CD4-positive, alpha-beta memory T cell (primary cell): Measurements from ENCODE around the gene TPCN1. TPM values are rescaled to one million over a fixed set of nuclear protein-coding genes. Genes with fewer than 3 reads are reported as not detected.

Experiments
- CTCF ChIA-PET: fragments of 350-600 bp; sonication (Branson Sonifier 250); formaldehyde crosslinking; loops from one replicate; lab custom pipeline; 2021; ENCODE audit warnings: inconsistent platforms; ENCODE audit not compliant: partially characterized antibody; lab: Charles Lee
- POLR2A ChIA-PET: fragments of 350-600 bp; sonication (Branson Sonifier 250); formaldehyde crosslinking; loops from one replicate; lab custom pipeline; 2021; ENCODE audit not compliant: partially characterized antibody; lab: Charles Lee
- DNase-seq, 5 donors: peaks; one replicate each; pipeline versions ENCODE4 v3.0.0 to v3.0.0-alpha.2; 2020 to 2022; ENCODE audit warnings: mixed read lengths in 1 of 5
- H3K27ac ChIP-seq: one replicate; pipeline ENCODE4 v1.7.0; 2013; ENCODE audit warnings: low read depth, low read length
- H3K27me3 ChIP-seq: 2 replicates; pipeline ENCODE4 v1.7.0; 2013; ENCODE audit warnings: mild to moderate bottlenecking, low read length, moderate library complexity; ENCODE audit not compliant: insufficient read depth
- H3K36me3 ChIP-seq: 2 replicates; pipeline ENCODE4 v1.7.0; 2013; ENCODE audit warnings: mild to moderate bottlenecking, low read length, moderate library complexity; ENCODE audit not compliant: insufficient read depth
- H3K4me1 ChIP-seq: 2 replicates; pipeline ENCODE4 v1.7.0; 2013; ENCODE audit warnings: mild to moderate bottlenecking, low read length, moderate library complexity; ENCODE audit not compliant: insufficient read depth
- H3K4me3 ChIP-seq, 2 donors: one replicate each; pipeline ENCODE4 v1.7.0; 2013; ENCODE audit warnings: low read length in 2 of 2, mild to moderate bottlenecking in 1 of 2
- H3K9me3 ChIP-seq, 2 donors: one replicate each; pipeline ENCODE4 v1.7.0; 2013; ENCODE audit warnings: low read length in 2 of 2, control low read depth in 1 of 2; ENCODE audit not compliant: control insufficient read depth in 1 of 2
- H3K27ac Mint-ChIP-seq, 7 donors: one replicate each; pipeline ENCODE4 v1.8.0; 2020 to 2021; ENCODE audit warnings: mixed read lengths in 7 of 7, mild to moderate bottlenecking in 6 of 7, inconsistent platforms in 3 of 7, moderate library complexity in 3 of 7
- H3K27me3 Mint-ChIP-seq, 2 donors: one replicate each; pipeline ENCODE4 v1.8.0; 2020 to 2021; ENCODE audit warnings: mixed read lengths in 2 of 2
- H3K36me3 Mint-ChIP-seq, 2 donors: one replicate each; pipeline ENCODE4 v1.8.0; 2020 to 2021; ENCODE audit warnings: mixed read lengths in 2 of 2, inconsistent platforms in 1 of 2, mild to moderate bottlenecking in 1 of 2
- H3K4me1 Mint-ChIP-seq, 4 donors: one replicate each; pipeline ENCODE4 v1.8.0; 2020 to 2021; ENCODE audit warnings: mixed read lengths in 4 of 4, mild to moderate bottlenecking in 1 of 4
- H3K4me3 Mint-ChIP-seq, 8 donors: one replicate each; pipeline ENCODE4 v1.8.0; 2020 to 2021; ENCODE audit warnings: mixed read lengths in 8 of 8, mild to moderate bottlenecking in 7 of 8, moderate library complexity in 6 of 8, inconsistent platforms in 3 of 8
- H3K9me3 Mint-ChIP-seq, 8 donors: one replicate each; pipeline ENCODE4 v1.8.0; 2020 to 2021; ENCODE audit warnings: mixed read lengths in 8 of 8, mild to moderate bottlenecking in 5 of 8, inconsistent platforms in 3 of 8, moderate library complexity in 1 of 8
- intact Hi-C: fragments of 100-400 bp; cut with micrococcal nuclease; formaldehyde crosslinking; loops from one replicate; pipeline ENCODE4 v1.15.1; 2023
- polyA plus RNA-seq, 2 donors: library from polyadenylated mRNA; unstranded; fragments of 300-500 nt; fragmentation: Illumina TruSeq; gene quantifications; one replicate each; pipeline ENCODE4 v1.2.3, GENCODE V29; 2021
- total RNA-seq, 2 experiments: library from RNA; stranded (reverse); gene quantifications; one replicate each; pipeline ENCODE4 v1.2.3, GENCODE V29; 2021

TPCN1 gene
- total and polyA plus RNA-seq, 4 experiments from 2014 or later = 8.5 to 94.2 (median 49.9) TPM

GRCh38 chr12:113298472-113298817 is 77.2 kb downstream of the TPCN1 start:
- Mint-ChIP-seq H3K9me3 (no peaks in the 10 kb centered on the region), H3K27ac (peak overlapping the region in 4 of 7 donors; percentile 22 to 75 (median 45)), H3K4me1 (peaks cover 5 to 12% (median 7%) of the 10 kb centered on the region in 4 donors), H3K4me3 (no peak overlapping the region), H3K27me3 (no peaks in the 10 kb centered on the region), H3K36me3 (peaks cover 14 to 56% of the 10 kb centered on the region in 2 donors)
- intact Hi-C loops = no loop called here
- H3K9me3 ChIP-seq = no peaks in the 10 kb centered on the region
- H3K4me3 ChIP-seq = no peak overlapping the region
- H3K27ac ChIP-seq = no peak overlapping the region
- DNase-seq = no peak
- peaks cover 11% of the 10 kb centered on the region for H3K36me3 ChIP-seq
- POLR2A ChIA-PET = no interaction called here
- H3K4me1 ChIP-seq = peaks cover 7% of the 10 kb centered on the region
- CTCF ChIA-PET = interaction anchor here (1.2 kb wide), 1 partner anchor 9 kb away, joined by 3 read pairs; no protein-coding TSS in a partner anchor
- H3K27me3 ChIP-seq = no peaks in the 10 kb centered on the region

GRCh38 chr12:113298861-113299545 is 77.7 kb downstream of the TPCN1 start:
- intact Hi-C loops = no loop called here
- H3K9me3 ChIP-seq = no peaks in the 10 kb centered on the region
- H3K36me3 ChIP-seq = peaks cover 11% of the 10 kb centered on the region
- no peak overlapping the region for H3K4me3 ChIP-seq
- Mint-ChIP-seq H3K4me1 (peaks cover 5 to 12% (median 9%) of the 10 kb centered on the region in 4 donors), H3K9me3 (no peaks in the 10 kb centered on the region), H3K27me3 (no peaks in the 10 kb centered on the region), H3K4me3 (no peak overlapping the region), H3K36me3 (peaks cover 14 to 59% of the 10 kb centered on the region in 2 donors), H3K27ac (no peak overlapping the region)
- no peaks in the 10 kb centered on the region for H3K27me3 ChIP-seq
- no peak for DNase-seq
- ChIA-PET CTCF (interaction anchor here (1.2 kb wide), 1 partner anchor 10 kb away, joined by 3 read pairs; no protein-coding TSS in a partner anchor), POLR2A (no interaction called here)
- H3K27ac ChIP-seq = no peak overlapping the region
- H3K4me1 ChIP-seq = peaks cover 9% of the 10 kb centered on the region

GRCh38 chr12:113299619-113300237 is 78.5 kb downstream of the TPCN1 start:
- CTCF ChIA-PET = no interaction called here
- H3K36me3 Mint-ChIP-seq = peaks cover 14 to 61% of the 10 kb centered on the region in 2 donors

GRCh38 chr12:113301811-113302210 is 80.5 kb downstream of the TPCN1 start:
- POLR2A ChIA-PET = no interaction called here

More at GRCh38 chr12:113299619-113300237, 78.5 kb downstream of the TPCN1 start:
- no peak for DNase-seq
- Mint-ChIP-seq H3K27me3 (no peaks in the 10 kb centered on the region), H3K4me3 (no peak overlapping the region), H3K4me1 (peaks cover 5 to 12% (median 9%) of the 10 kb centered on the region in 4 donors), H3K9me3 (no peaks in the 10 kb centered on the region), H3K27ac (peak overlapping the region in 5 of 7 donors; percentile 42 to 74 (median 62))
- peaks cover 9% of the 10 kb centered on the region for H3K4me1 ChIP-seq
- H3K27me3 ChIP-seq = no peaks in the 10 kb centered on the region
- peaks cover 12% of the 10 kb centered on the region for H3K36me3 ChIP-seq
- H3K4me3 ChIP-seq = no peak overlapping the region
- no peak overlapping the region for H3K27ac ChIP-seq
- intact Hi-C loops = no loop called here
- POLR2A ChIA-PET = no interaction called here
- no peaks in the 10 kb centered on the region for H3K9me3 ChIP-seq

GRCh38 chr12:113302466-113302865 is 81.2 kb downstream of the TPCN1 start:
- peak overlapping the region in 1 of 8 donors; percentile 54 for H3K4me3 Mint-ChIP-seq
- peaks cover 25 to 59% of the 10 kb centered on the region in 2 donors for H3K36me3 Mint-ChIP-seq
- no peaks in the 10 kb centered on the region for H3K27me3 Mint-ChIP-seq
- Histone ChIP-seq H3K27me3 (no peaks in the 10 kb centered on the region), H3K9me3 (no peaks in the 10 kb centered on the region), H3K4me3 (no peak overlapping the region), H3K27ac (no peak overlapping the region), H3K36me3 (peaks cover 16% of the 10 kb centered on the region), H3K4me1 (peaks cover 9% of the 10 kb centered on the region)
- no peaks in the 10 kb centered on the region for H3K9me3 Mint-ChIP-seq
- ChIA-PET POLR2A (no interaction called here), CTCF (interaction anchor here (0.9 to 1.0 kb wide), 2 partner anchors 9 to 105 kb away, joined by 4 to 5 read pairs; no protein-coding TSS in a partner anchor)
- intact Hi-C loops = no loop called here
- peak overlapping the region; percentile 9 to 90 (median 43) for H3K27ac Mint-ChIP-seq
- no peak for DNase-seq
- peaks cover 5 to 12% (median 9%) of the 10 kb centered on the region in 4 donors for H3K4me1 Mint-ChIP-seq

More at GRCh38 chr12:113301811-113302210, 80.5 kb downstream of the TPCN1 start:
- Histone ChIP-seq H3K27me3 (no peaks in the 10 kb centered on the region), H3K36me3 (peaks cover 15% of the 10 kb centered on the region), H3K4me3 (no peak overlapping the region), H3K9me3 (no peaks in the 10 kb centered on the region), H3K4me1 (peaks cover 9% of the 10 kb centered on the region), H3K27ac (no peak overlapping the region)
- Mint-ChIP-seq H3K4me1 (peaks cover 5 to 12% (median 9%) of the 10 kb centered on the region in 4 donors), H3K27me3 (no peaks in the 10 kb centered on the region), H3K36me3 (peaks cover 23 to 58% of the 10 kb centered on the region in 2 donors), H3K4me3 (no peak overlapping the region), H3K27ac (peak overlapping the region in 4 of 7 donors; percentile 15 to 70 (median 50)), H3K9me3 (no peaks in the 10 kb centered on the region)
- intact Hi-C loops = no loop called here
- no peak for DNase-seq
- CTCF ChIA-PET = interaction anchor here (0.9 to 1.0 kb wide), 2 partner anchors 10 to 105 kb away, joined by 4 to 5 read pairs; no protein-coding TSS in a partner anchor

- Histone ChIP-seq H3K27me3 (no peaks in the 10 kb centered on the region), H3K9me3 (no peaks in the 10 kb centered on the region), H3K36me3 (peaks cover 22% of the 10 kb centered on the region), H3K4me3 (no peak overlapping the region), H3K4me1 (peaks cover 9% of the 10 kb centered on the region), H3K27ac (no peak overlapping the region)
- H3K27me3 Mint-ChIP-seq = no peaks in the 10 kb centered on the region
- H3K27ac Mint-ChIP-seq = peak overlapping the region; percentile 32 to 90 (median 58)
- ChIA-PET CTCF (no interaction called here), POLR2A (interaction anchor here (0.5 to 0.6 kb wide), 2 partner anchors 28 to 33 kb away, joined by 3 to 5 read pairs; no protein-coding TSS in a partner anchor)
- peaks cover 5 to 12% (median 9%) of the 10 kb centered on the region in 4 donors for H3K4me1 Mint-ChIP-seq
- H3K9me3 Mint-ChIP-seq = no peaks in the 10 kb centered on the region
- H3K36me3 Mint-ChIP-seq = peaks cover 25 to 63% of the 10 kb centered on the region in 2 donors
- H3K4me3 Mint-ChIP-seq = peak overlapping the region in 2 of 8 donors; percentile 2 to 5
- no peak for DNase-seq
- intact Hi-C loops = no loop called here
Observed at GRCh38 chr12:113302886-113303640, 81.8 kb downstream of the TPCN1 start.
